Amniotic stem cell (primary cell): ENCODE results near the gene PTPN4.
A peak's percentile ranks its signal among the peaks of the same experiment; 100 is the strongest.

ENCODE experiments used
- DNase-seq: peaks from one replicate; lab custom pipeline; 2025; lab: John Stamatoyannopoulos, UW

Gene PTPN4

GRCh38 chr2:119759451-119760236 is at the start of gene PTPN4:
PTPN4 (plus strand) TSS chr2:119759922; CDS start chr2:119809854, 49,932 bp downstream.
- peak; percentile 96 for DNase-seq

- no peak for DNase-seq
These were observed 49.4 kb upstream of the PTPN4 start for GRCh38 chr2:119710281-119710680.

- no peak for DNase-seq
These were observed 48.4 kb upstream of the PTPN4 start for GRCh38 chr2:119711352-119711751.

- DNase-seq, result no peak
These were observed 47.2 kb upstream of the PTPN4 start for GRCh38 chr2:119712571-119712970.

- DNase-seq, result no peak
These were observed 45.8 kb upstream of the PTPN4 start for GRCh38 chr2:119713819-119714490.

GRCh38 chr2:119715409-119716283 is 44.1 kb upstream of the PTPN4 start:
- DNase-seq, result no peak

GRCh38 chr2:119716284-119716672 is 43.4 kb upstream of the PTPN4 start:
- no peak for DNase-seq

GRCh38 chr2:119718501-119719260 is 41.0 kb upstream of the PTPN4 start:
- DNase-seq, result no peak

GRCh38 chr2:119719261-119719627 is 40.5 kb upstream of the PTPN4 start:
- DNase-seq, result no peak

GRCh38 chr2:119721043-119721442 is 38.7 kb upstream of the PTPN4 start:
- no peak for DNase-seq

- DNase-seq, result no peak
These were observed 38.3 kb upstream of the PTPN4 start for GRCh38 chr2:119721462-119721861.

- no peak for DNase-seq
These were observed 37.8 kb upstream of the PTPN4 start for GRCh38 chr2:119721904-119722303.

- no peak for DNase-seq
These were observed 36.5 kb upstream of the PTPN4 start for GRCh38 chr2:119723186-119723585.

GRCh38 chr2:119723784-119724467 is 35.8 kb upstream of the PTPN4 start:
- no peak for DNase-seq

- no peak for DNase-seq
These were observed 34.9 kb upstream of the PTPN4 start for GRCh38 chr2:119724656-119725485.

GRCh38 chr2:119727493-119727892 is 32.2 kb upstream of the PTPN4 start:
- DNase-seq, result no peak

- no peak for DNase-seq
These were observed 31.3 kb upstream of the PTPN4 start for GRCh38 chr2:119728421-119728820.

- DNase-seq, result no peak
These were observed 29.0 kb upstream of the PTPN4 start for GRCh38 chr2:119730671-119731177.

GRCh38 chr2:119731983-119732382 is 27.7 kb upstream of the PTPN4 start:
- no peak for DNase-seq

GRCh38 chr2:119732601-119733164 is 27.0 kb upstream of the PTPN4 start:
- DNase-seq, result no peak
